PC-9 (cell line): Measurements from ENCODE around the gene PRKAG2.

Experiments used
- EZH2 ChIP-seq: fragments of 200-600 bp; sonication (generic); IDR thresholded peaks from 2 replicates; pipeline ENCODE4 v1.8.0; 2017; ENCODE audit warnings: antibody characterized with exemption, low read depth
- TF ChIP-seq, protein P1 (sequence below): fragments of 200-600 bp; sonication (generic); conservative IDR thresholded peaks from 2 replicates; pipeline ENCODE4 v1.6.1; 2017; ENCODE audit warnings: mixed run types, antibody characterized with exemption, mild to moderate bottlenecking, moderate library complexity

DNA sequence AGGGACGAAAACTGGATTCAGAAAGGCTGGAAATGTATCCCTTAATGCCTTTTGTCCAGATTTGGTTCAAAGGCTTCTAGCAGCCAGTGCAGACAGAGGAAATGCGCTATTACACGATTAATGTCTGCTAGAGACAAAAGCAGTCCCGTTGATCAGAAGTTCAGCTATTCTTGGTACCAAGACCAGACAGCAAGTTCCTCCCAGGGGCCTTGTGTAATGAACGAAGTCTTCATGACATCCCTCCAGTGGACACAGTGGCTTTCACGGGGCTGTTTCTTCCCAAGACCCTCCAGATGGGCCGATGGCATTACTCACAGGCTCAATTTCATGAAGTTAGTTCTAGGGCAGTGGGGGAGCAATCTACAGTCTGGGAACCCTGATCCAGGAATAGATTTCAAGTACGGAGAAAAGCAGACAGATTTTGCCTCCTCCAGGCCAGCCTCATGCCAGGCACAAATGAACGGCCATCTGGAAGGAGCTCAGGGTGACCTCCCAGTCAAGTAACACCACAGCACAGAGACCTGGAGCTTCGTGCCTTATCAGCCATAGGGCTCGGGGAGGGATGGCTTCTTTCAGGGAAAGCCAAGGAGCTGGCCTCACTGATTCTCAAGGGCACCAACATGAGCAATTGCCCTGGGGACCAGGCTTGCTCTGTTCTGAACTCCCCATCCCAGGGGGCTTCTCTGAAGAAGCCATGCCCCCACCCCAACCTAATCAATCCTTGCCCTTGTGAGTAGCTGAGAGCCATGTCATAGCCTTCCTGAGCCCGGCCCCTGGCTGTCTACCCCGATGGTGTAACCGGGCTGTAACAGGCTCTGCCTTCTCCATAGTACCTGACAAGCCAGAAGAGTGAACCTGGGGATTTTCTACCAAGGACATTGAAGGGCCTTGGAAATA is 101.1 kb downstream of the PRKAG2 start:
- TF ChIP-seq, protein P1, sequence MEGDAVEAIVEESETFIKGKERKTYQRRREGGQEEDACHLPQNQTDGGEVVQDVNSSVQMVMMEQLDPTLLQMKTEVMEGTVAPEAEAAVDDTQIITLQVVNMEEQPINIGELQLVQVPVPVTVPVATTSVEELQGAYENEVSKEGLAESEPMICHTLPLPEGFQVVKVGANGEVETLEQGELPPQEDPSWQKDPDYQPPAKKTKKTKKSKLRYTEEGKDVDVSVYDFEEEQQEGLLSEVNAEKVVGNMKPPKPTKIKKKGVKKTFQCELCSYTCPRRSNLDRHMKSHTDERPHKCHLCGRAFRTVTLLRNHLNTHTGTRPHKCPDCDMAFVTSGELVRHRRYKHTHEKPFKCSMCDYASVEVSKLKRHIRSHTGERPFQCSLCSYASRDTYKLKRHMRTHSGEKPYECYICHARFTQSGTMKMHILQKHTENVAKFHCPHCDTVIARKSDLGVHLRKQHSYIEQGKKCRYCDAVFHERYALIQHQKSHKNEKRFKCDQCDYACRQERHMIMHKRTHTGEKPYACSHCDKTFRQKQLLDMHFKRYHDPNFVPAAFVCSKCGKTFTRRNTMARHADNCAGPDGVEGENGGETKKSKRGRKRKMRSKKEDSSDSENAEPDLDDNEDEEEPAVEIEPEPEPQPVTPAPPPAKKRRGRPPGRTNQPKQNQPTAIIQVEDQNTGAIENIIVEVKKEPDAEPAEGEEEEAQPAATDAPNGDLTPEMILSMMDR: no peak
- no peak for TF ChIP-seq EZH2
